H1 (cell line): Measurements from ENCODE around the gene OR52B6. TPM values are rescaled to one million over a fixed set of nuclear protein-coding genes. Genes with fewer than 3 reads are reported as not detected.

Source experiments
- EGR1 ChIP-seq: IDR thresholded peaks from 2 replicates; pipeline ENCODE4 v1.6.1; 2011; ENCODE audit warnings: low read depth, low read length, borderline replicate concordance
- KDM5A ChIP-seq: fragments of 200-600 bp; IDR thresholded peaks from 2 replicates; pipeline ENCODE4 v1.7.1; 2012; ENCODE audit warnings: mild to moderate bottlenecking, low read length, inconsistent platforms, mixed read lengths
- RXRA ChIP-seq: IDR thresholded peaks from 2 replicates; pipeline ENCODE4 v1.6.1; 2011; ENCODE audit warnings: low read depth, mild to moderate bottlenecking, low read length, moderate library complexity; ENCODE audit not compliant: insufficient read depth
- polyA plus RNA-seq, 7 experiments: library from polyadenylated mRNA; depleted of rRNA in 3 of 7; stranded (reverse) in 5 of 7; unstranded in 2 of 7; fragments of >200 nt in 5 of 7; fragments of 200-250 nt in 2 of 7; gene quantifications; 1 replicate in 5 of 7; 2 replicates in 1 of 7; 4 replicates in 1 of 7; pipeline versions ENCODE4 v1.2.1 to v1.2.3, GENCODE V29; 2011 to 2013; ENCODE audit warnings: missing spikeins in 2 of 7, mixed read lengths in 2 of 7
- total RNA-seq: library from RNA; stranded (reverse); fragmentation: NEBNext Ultra II Directional; extraction: Animal tissue kit (Norgen Biotek cat#: 25700); gene quantifications from 2 replicates; pipeline ENCODE4 v1.2.1, GENCODE V29; 2021

OR52B6 gene
- total and polyA plus RNA-seq, 2 of the 8 experiments (the other 6 are each of a cell fraction or from before 2014, with no cell fraction given) = not detected

GRCh38 chr11:5531053-5531831, 49.4 kb upstream of the OR52B6 start (continued):
- TF ChIP-seq KDM5A = no peak
- TF ChIP-seq RXRA = no peak
- no peak for TF ChIP-seq EGR1
